ENCODE data around the gene WFIKKN1. TPM values are rescaled to one million over a fixed set of nuclear protein-coding genes. Genes with fewer than 3 reads are reported as not detected.

Gene WFIKKN1
- total RNA-seq, 1 experiment from 2014 or later = 0.47 TPM

GRCh38 chr16:657487-657886 lies 26.7 kb downstream of the WFIKKN1 start:
- ChIA-PET RAD21 (ENCODE audit: low non-redundant PET in 1 of 2, low total read pairs in 2 of 2, uncharacterized antibody in 2 of 2, unreplicated experiment in 2 of 2) (no interaction called here), POLR2A (no interaction called here), CTCF (no interaction called here)
- no peak for DNase-seq (ENCODE audit: low read depth, low spot score)
- Histone ChIP-seq H3K4me1 (ENCODE audit: control insufficient read depth in 1 of 2, insufficient read depth in 2 of 2, low read length in 2 of 2) (peaks cover 3 to 9% of the 10 kb centered on the region in 2 experiments; a peak in 2 of 4 replicates), H3K79me2 (ENCODE audit: insufficient read depth, low read length) (no peaks in the 10 kb centered on the region), H3K36me3 (ENCODE audit: control insufficient read depth in 1 of 2, insufficient read depth in 2 of 2, low read length in 2 of 2) (no peaks in the 10 kb centered on the region), H3K9me3 (ENCODE audit: control insufficient read depth in 1 of 2, insufficient read depth in 1 of 2, low read depth in 1 of 2, low read length in 2 of 2) (no peaks in the 10 kb centered on the region), H4K20me1 (ENCODE audit: insufficient read depth) (no peaks in the 10 kb centered on the region), H3K4me3 (replicated peaks in 1 of 2; ENCODE audit: low read depth in 1 of 2, low read length in 2 of 2) (no peak overlapping the region), H3K27me3 (ENCODE audit: insufficient read depth, low read length) (no peaks in the 10 kb centered on the region), H3K9ac (ENCODE audit: low read length) (no peak overlapping the region), H2AFZ (ENCODE audit: low read depth, low read length, poor library complexity, severe bottlenecking) (no peak overlapping the region), H3K4me2 (ENCODE audit: low read length) (no peak overlapping the region), H3K27ac (ENCODE audit: low read depth, low read length) (no peak overlapping the region), H3K9me2 (ENCODE audit: insufficient read depth) (no peaks in the 10 kb centered on the region)
- no TSS peak for BruUV-seq (replicated peaks)
- no peak for TF ChIP-seq TCF7L2 (IDR thresholded peaks at IDR 0.05; ENCODE audit: borderline replicate concordance, extremely low read depth, insufficient read depth, insufficient read length)
- no peak for TF ChIP-seq SP1 (IDR thresholded peaks at IDR 0.05; ENCODE audit: low read depth)
- TF ChIP-seq ELF1 (IDR thresholded peaks at IDR 0.05; ENCODE audit: borderline replicate concordance, low read depth) = no peak
- no peak for TF ChIP-seq POLR2AphosphoS5 (IDR thresholded peaks at IDR 0.05; ENCODE audit: low read depth, low read length)
- no peak for TF ChIP-seq REST (IDR thresholded peaks at IDR 0.05; ENCODE audit: low read depth)
- TF ChIP-seq FOSL1 (IDR thresholded peaks at IDR 0.05; ENCODE audit: low read depth) = no peak
- TF ChIP-seq ATF3 (IDR thresholded peaks at IDR 0.05) = no peak
- no peak for TF ChIP-seq CTCF (IDR thresholded peaks at IDR 0.05 in 2 of 3, conservative IDR thresholded peaks at IDR 0.05 in 1 of 3; ENCODE audit: borderline replicate concordance in 1 of 3, insufficient read depth in 1 of 3, low read depth in 2 of 3, low read length in 2 of 3)
- ATAC-seq = no peak
- intact Hi-C loops (cut with micrococcal nuclease) = no loop called here
